ENCODE results near the gene ADORA2B. TPM values are rescaled to one million over a fixed set of nuclear protein-coding genes. Genes with fewer than 3 reads are reported as not detected.

Gene ADORA2B
- total RNA-seq, 2 experiments from 2014 or later, result not detected

GRCh38 chr17:15930426-15930825, 14.5 kb upstream of the ADORA2B start:
- H3K27ac ChIP-seq (ENCODE audit: low read depth, low read length, poor library complexity, severe bottlenecking), result no peak overlapping the region
- no TSS peak for BruUV-seq (replicated peaks)
- H3K36me3 ChIP-seq (ENCODE audit: insufficient read depth, low read length), result no peaks in the 10 kb centered on the region
- H3K4me3 ChIP-seq (ENCODE audit: low read depth, low read length, poor library complexity, severe bottlenecking), result no peak overlapping the region
- H3K9me2 ChIP-seq (ENCODE audit: insufficient read depth, low read length), result no peaks in the 10 kb centered on the region
- H4K20me1 ChIP-seq (ENCODE audit: insufficient read depth, low read length), result no peaks in the 10 kb centered on the region
- H3K4me2 ChIP-seq (ENCODE audit: low read length), result no peak overlapping the region
- intact Hi-C loops (cut with micrococcal nuclease; ENCODE audit: unreplicated experiment), result no loop called here
- POLR2A ChIA-PET, result interaction anchor here (0.7 kb wide), 1 partner anchor 752 kb away, joined by 8 read pairs; no protein-coding TSS in a partner anchor
- no peak overlapping the region for H2AFZ ChIP-seq (ENCODE audit: low read length)
- no peaks in the 10 kb centered on the region for H3K79me2 ChIP-seq (ENCODE audit: insufficient read depth, low read depth, low read length)
- CTCF ChIA-PET (ENCODE audit: unreplicated experiment), result no interaction called here
- no peaks in the 10 kb centered on the region for H3K9me3 ChIP-seq (ENCODE audit: low read length)
- DNase-seq (ENCODE audit: low spot score), result no peak
- no peaks in the 10 kb centered on the region for H3K4me1 ChIP-seq (ENCODE audit: insufficient read depth, low read length, poor library complexity, severe bottlenecking)
- TF ChIP-seq EZH2phosphoT487 (IDR thresholded peaks at IDR 0.05; ENCODE audit: borderline replicate concordance, low read depth, low read length) (no peak), CTCF (conservative IDR thresholded peaks at IDR 0.05; ENCODE audit: low read length) (no peak)

- no peak for DNase-seq (ENCODE audit: low spot score)
- Histone ChIP-seq H4K20me1 (ENCODE audit: insufficient read depth, low read length) (no peaks in the 10 kb centered on the region), H3K27ac (ENCODE audit: low read depth, low read length, poor library complexity, severe bottlenecking) (no peak overlapping the region), H3K4me1 (ENCODE audit: insufficient read depth, low read length, poor library complexity, severe bottlenecking) (no peaks in the 10 kb centered on the region), H3K4me2 (ENCODE audit: low read length) (no peak overlapping the region), H3K4me3 (ENCODE audit: low read depth, low read length, poor library complexity, severe bottlenecking) (no peak overlapping the region), H3K36me3 (ENCODE audit: insufficient read depth, low read length) (no peaks in the 10 kb centered on the region), H3K9me3 (ENCODE audit: low read length) (no peaks in the 10 kb centered on the region), H2AFZ (ENCODE audit: low read length) (no peak overlapping the region), H3K9me2 (ENCODE audit: insufficient read depth, low read length) (no peaks in the 10 kb centered on the region), H3K79me2 (ENCODE audit: insufficient read depth, low read depth, low read length) (no peaks in the 10 kb centered on the region)
- no peak for TF ChIP-seq EZH2phosphoT487 (IDR thresholded peaks at IDR 0.05; ENCODE audit: borderline replicate concordance, low read depth, low read length)
- no peak for TF ChIP-seq CTCF (conservative IDR thresholded peaks at IDR 0.05; ENCODE audit: low read length)
- CTCF ChIA-PET (ENCODE audit: unreplicated experiment), result no interaction called here
- POLR2A ChIA-PET, result no interaction called here
- no TSS peak for BruUV-seq (replicated peaks)
- intact Hi-C loops (cut with micrococcal nuclease; ENCODE audit: unreplicated experiment), result no loop called here
Observed at GRCh38 chr17:15931394-15931793, 13.5 kb upstream of the ADORA2B start.

- Histone ChIP-seq H3K4me2 (ENCODE audit: low read length) (no peak overlapping the region), H3K9me2 (ENCODE audit: insufficient read depth, low read length) (no peaks in the 10 kb centered on the region), H3K9me3 (ENCODE audit: low read length) (no peaks in the 10 kb centered on the region), H2AFZ (ENCODE audit: low read length) (no peak overlapping the region), H3K79me2 (ENCODE audit: insufficient read depth, low read depth, low read length) (no peaks in the 10 kb centered on the region), H4K20me1 (ENCODE audit: insufficient read depth, low read length) (no peaks in the 10 kb centered on the region), H3K4me1 (ENCODE audit: insufficient read depth, low read length, poor library complexity, severe bottlenecking) (no peaks in the 10 kb centered on the region), H3K27ac (ENCODE audit: low read depth, low read length, poor library complexity, severe bottlenecking) (no peak overlapping the region), H3K36me3 (ENCODE audit: insufficient read depth, low read length) (no peaks in the 10 kb centered on the region), H3K4me3 (ENCODE audit: low read depth, low read length, poor library complexity, severe bottlenecking) (no peak overlapping the region)
- no TSS peak for BruUV-seq (replicated peaks)
- no peak for TF ChIP-seq EZH2phosphoT487 (IDR thresholded peaks at IDR 0.05; ENCODE audit: borderline replicate concordance, low read depth, low read length)
- TF ChIP-seq CTCF (conservative IDR thresholded peaks at IDR 0.05; ENCODE audit: low read length), result no peak
- DNase-seq (ENCODE audit: low spot score), result no peak
- POLR2A ChIA-PET, result interaction anchor here (0.7 kb wide), 1 partner anchor 53 kb away, joined by 3 read pairs; no protein-coding TSS in a partner anchor
- CTCF ChIA-PET (ENCODE audit: unreplicated experiment), result no interaction called here
- intact Hi-C loops (cut with micrococcal nuclease; ENCODE audit: unreplicated experiment), result no loop called here
Observed at GRCh38 chr17:15934866-15935265, 10.1 kb upstream of the ADORA2B start.
